Measurements from ENCODE around the gene SPEF2. TPM values are rescaled to one million over a fixed set of nuclear protein-coding genes. Genes with fewer than 3 reads are reported as not detected.
"Not testable (repeated sequence)": the region's sequence is repeated elsewhere in the genome, so short reads cannot be mapped to it uniquely, and the experiment has no call there.

Gene SPEF2
- total RNA-seq, 1 experiment from 2014 or later, result 8.2 TPM

GRCh38 chr5:35826056-35826455, 208.4 kb downstream of the SPEF2 start:
- DNase-seq (ENCODE audit: low read depth, low spot score), result no peak
- in situ Hi-C loops (cut with HindIII; ENCODE audit: low pct_unique_long_range_greater_than_20kb, low sequenced_read_pairs), result no loop called here

- DNase-seq (ENCODE audit: low read depth, low spot score), result no peak
- in situ Hi-C loops (cut with HindIII; ENCODE audit: low pct_unique_long_range_greater_than_20kb, low sequenced_read_pairs), result no loop called here
These were observed 208.9 kb downstream of the SPEF2 start for GRCh38 chr5:35826554-35826953.

- in situ Hi-C loops (cut with HindIII; ENCODE audit: low pct_unique_long_range_greater_than_20kb, low sequenced_read_pairs), result no loop called here
- DNase-seq (ENCODE audit: low read depth, low spot score), result no peak
These were observed 210.5 kb downstream of the SPEF2 start for GRCh38 chr5:35828082-35828598.

GRCh38 chr5:35830587-35830986, 212.9 kb downstream of the SPEF2 start:
- in situ Hi-C loops (cut with HindIII; ENCODE audit: low pct_unique_long_range_greater_than_20kb, low sequenced_read_pairs), result no loop called here
- DNase-seq (ENCODE audit: low read depth, low spot score), result no peak

GRCh38 chr5:35832762-35833161, 215.1 kb downstream of the SPEF2 start:
- in situ Hi-C loops (cut with HindIII; ENCODE audit: low pct_unique_long_range_greater_than_20kb, low sequenced_read_pairs), result no loop called here
- no peak for DNase-seq (ENCODE audit: low read depth, low spot score)

GRCh38 chr5:35833224-35833623, 215.6 kb downstream of the SPEF2 start:
- in situ Hi-C loops (cut with HindIII; ENCODE audit: low pct_unique_long_range_greater_than_20kb, low sequenced_read_pairs), result no loop called here
- DNase-seq (ENCODE audit: low read depth, low spot score), result no peak

- in situ Hi-C loops (cut with HindIII; ENCODE audit: low pct_unique_long_range_greater_than_20kb, low sequenced_read_pairs), result no loop called here
- DNase-seq (ENCODE audit: low read depth, low spot score), result no peak
These were observed 218.4 kb downstream of the SPEF2 start for GRCh38 chr5:35835796-35836742.

GRCh38 chr5:35838370-35839042, 220.8 kb downstream of the SPEF2 start:
- DNase-seq (ENCODE audit: low read depth, low spot score), result no peak
- in situ Hi-C loops (cut with HindIII; ENCODE audit: low pct_unique_long_range_greater_than_20kb, low sequenced_read_pairs), result no loop called here

- no peak for DNase-seq (ENCODE audit: low read depth, low spot score)
- in situ Hi-C loops (cut with HindIII; ENCODE audit: low pct_unique_long_range_greater_than_20kb, low sequenced_read_pairs), result no loop called here
These were observed 225.2 kb downstream of the SPEF2 start for GRCh38 chr5:35842856-35843255.

GRCh38 chr5:35845508-35845907, 227.8 kb downstream of the SPEF2 start:
- in situ Hi-C loops (cut with HindIII; ENCODE audit: low pct_unique_long_range_greater_than_20kb, low sequenced_read_pairs); DNase-seq (ENCODE audit: low read depth, low spot score): not testable (repeated sequence)

GRCh38 chr5:35847491-35847890, 229.8 kb downstream of the SPEF2 start:
- in situ Hi-C loops (cut with HindIII; ENCODE audit: low pct_unique_long_range_greater_than_20kb, low sequenced_read_pairs), result no loop called here
- no peak for DNase-seq (ENCODE audit: low read depth, low spot score)

GRCh38 chr5:35847961-35848360, 230.3 kb downstream of the SPEF2 start:
- in situ Hi-C loops (cut with HindIII; ENCODE audit: low pct_unique_long_range_greater_than_20kb, low sequenced_read_pairs), result no loop called here
- DNase-seq (ENCODE audit: low read depth, low spot score), result no peak

GRCh38 chr5:35849860-35850259, 232.2 kb downstream of the SPEF2 start:
- in situ Hi-C loops (cut with HindIII; ENCODE audit: low pct_unique_long_range_greater_than_20kb, low sequenced_read_pairs), result no loop called here
- DNase-seq (ENCODE audit: low read depth, low spot score), result no peak

- in situ Hi-C loops (cut with HindIII; ENCODE audit: low pct_unique_long_range_greater_than_20kb, low sequenced_read_pairs), result no loop called here
- DNase-seq (ENCODE audit: low read depth, low spot score), result no peak
These were observed 233.5 kb downstream of the SPEF2 start for GRCh38 chr5:35850967-35851680.

- peak; percentile 51 for DNase-seq (ENCODE audit: low read depth, low spot score)
- in situ Hi-C loops (cut with HindIII; ENCODE audit: low pct_unique_long_range_greater_than_20kb, low sequenced_read_pairs), result no loop called here
These were observed 234.5 kb downstream of the SPEF2 start for GRCh38 chr5:35852084-35852734.

GRCh38 chr5:35852773-35853172, 235.1 kb downstream of the SPEF2 start:
- DNase-seq (ENCODE audit: low read depth, low spot score), result no peak
- in situ Hi-C loops (cut with HindIII; ENCODE audit: low pct_unique_long_range_greater_than_20kb, low sequenced_read_pairs), result no loop called here

GRCh38 chr5:35853631-35854030, 236.0 kb downstream of the SPEF2 start:
- in situ Hi-C loops (cut with HindIII; ENCODE audit: low pct_unique_long_range_greater_than_20kb, low sequenced_read_pairs), result no loop called here
- no peak for DNase-seq (ENCODE audit: low read depth, low spot score)

GRCh38 chr5:35854248-35854647, 236.6 kb downstream of the SPEF2 start:
- DNase-seq (ENCODE audit: low read depth, low spot score), result no peak
- in situ Hi-C loops (cut with HindIII; ENCODE audit: low pct_unique_long_range_greater_than_20kb, low sequenced_read_pairs), result no loop called here
